GM19397 (cell line): Measurements from ENCODE around the gene LNPEP.

Experiments used
- ATAC-seq: cut with Tn5 transposase; IDR thresholded peaks from one replicate; pipeline ENCODE4 v1.9.1; 2021; ENCODE audit warnings: mild to moderate bottlenecking, moderate library complexity; ENCODE audit not compliant: unreplicated experiment

Gene LNPEP

GRCh38 chr5:96957254-96958049 is 21.6 kb downstream of the LNPEP start:
- ATAC-seq: peak; percentile 41

GRCh38 chr5:96958977-96959376 is 23.1 kb downstream of the LNPEP start:
- ATAC-seq: no peak

GRCh38 chr5:96961053-96961452 is 25.2 kb downstream of the LNPEP start:
- ATAC-seq: peak; percentile 39

GRCh38 chr5:96962540-96962991 is 26.7 kb downstream of the LNPEP start:
- ATAC-seq: no peak

- peak; percentile 57 for ATAC-seq
These were observed 27.4 kb downstream of the LNPEP start for GRCh38 chr5:96963267-96963666.

GRCh38 chr5:96966801-96967200 is 30.9 kb downstream of the LNPEP start:
- no peak for ATAC-seq

GRCh38 chr5:96967400-96967799 is 31.5 kb downstream of the LNPEP start:
- ATAC-seq: no peak

- ATAC-seq: no peak
These were observed 32.2 kb downstream of the LNPEP start for GRCh38 chr5:96968074-96968473.

- no peak for ATAC-seq
These were observed 32.7 kb downstream of the LNPEP start for GRCh38 chr5:96968614-96969013.

GRCh38 chr5:96969366-96969765 is 33.5 kb downstream of the LNPEP start:
- ATAC-seq: no peak

- no peak for ATAC-seq
These were observed 36.9 kb downstream of the LNPEP start for GRCh38 chr5:96972599-96973334.

GRCh38 chr5:96973532-96974401 is 37.9 kb downstream of the LNPEP start:
- no peak for ATAC-seq

GRCh38 chr5:96975656-96976055 is 39.8 kb downstream of the LNPEP start:
- no peak for ATAC-seq

GRCh38 chr5:96977228-96977627 is 41.3 kb downstream of the LNPEP start:
- ATAC-seq: no peak

- no peak for ATAC-seq
These were observed 43.1 kb downstream of the LNPEP start for GRCh38 chr5:96978812-96979449.

GRCh38 chr5:96984506-96985192 is 48.8 kb downstream of the LNPEP start:
- no peak for ATAC-seq

GRCh38 chr5:96986450-96986849 is 50.6 kb downstream of the LNPEP start:
- ATAC-seq: no peak

- ATAC-seq: no peak
These were observed 54.2 kb downstream of the LNPEP start for GRCh38 chr5:96990102-96990501.

GRCh38 chr5:96991708-96992107 is 55.8 kb downstream of the LNPEP start:
- no peak for ATAC-seq

GRCh38 chr5:96993760-96994159 is 57.9 kb downstream of the LNPEP start:
- no peak for ATAC-seq
